ENCODE data around the gene GAREM1.

GRCh38 chr18:32337347-32337746 lies 133.3 kb downstream of the GAREM1 start:
- TF ChIP-seq EZH2 (IDR thresholded peaks at IDR 0.05; ENCODE audit: low read depth, low read length, severe bottlenecking): no peak
- TF ChIP-seq POLR2A (IDR thresholded peaks at IDR 0.05; ENCODE audit: control extremely low read depth in 1 of 2, low read depth in 2 of 2, low read length in 2 of 2): no peak
- TF ChIP-seq CTCF (IDR thresholded peaks at IDR 0.05; ENCODE audit: control extremely low read depth in 1 of 3, insufficient read depth in 1 of 3, low read depth in 1 of 3, low read length in 3 of 3): no peak
- no peak for TF ChIP-seq EGR1 (IDR thresholded peaks at IDR 0.05; ENCODE audit: borderline replicate concordance, low read depth, low read length)
- no peak for TF ChIP-seq JUND (IDR thresholded peaks at IDR 0.05; ENCODE audit: low read length)
- no peak for TF ChIP-seq RAD21 (IDR thresholded peaks at IDR 0.05 in 1 of 2, conservative IDR thresholded peaks at IDR 0.05 in 1 of 2; ENCODE audit: low read depth in 2 of 2, low read length in 2 of 2)

All from H1 (cell line).